SK-MEL-5 (cell line): ENCODE data around the gene OR51L1. TPM values are rescaled to one million over a fixed set of nuclear protein-coding genes. Genes with fewer than 3 reads are reported as not detected.

ENCODE experiments used
- DNase-seq: peaks from one replicate; pipeline ENCODE4 v3.0.0-alpha.2; 2016; ENCODE audit warnings: low read depth, low spot score
- in situ Hi-C: cut with HindIII; loops from 2 replicates; pipeline ENCODE4 v1.10.0; 2016; ENCODE audit warnings: low sequenced_read_pairs, high pct_unique_total_duplicates, low pct_unique_long_range_greater_than_20kb
- total RNA-seq: library from RNA; depleted of rRNA; stranded (reverse); fragments of >200 nt; shearing (Covaris generic); gene quantifications from 2 replicates; pipeline ENCODE4 v1.2.3, GENCODE V29; 2014; rRNA removed

The OR51L1 gene
- total RNA-seq, 1 experiment from 2014 or later: not detected

DNA sequence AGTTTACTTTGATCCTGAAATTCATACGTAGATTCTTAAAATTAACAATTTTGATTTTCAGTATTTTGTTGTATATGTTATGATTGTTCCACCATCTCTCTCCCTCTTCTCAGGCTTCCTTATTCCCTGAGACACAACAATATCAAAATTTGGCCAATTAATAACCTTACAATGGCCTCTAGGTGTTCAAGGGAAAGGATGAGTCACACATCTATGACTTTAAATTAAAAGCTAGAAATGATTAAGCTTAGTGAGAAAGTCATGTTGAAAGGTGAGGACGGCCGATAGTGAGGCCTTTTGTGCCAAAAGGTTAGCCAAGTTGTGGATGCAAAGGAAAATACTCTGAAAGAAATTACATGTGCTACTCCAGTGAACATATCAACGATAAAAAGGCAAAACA, 46.2 kb downstream of the OR51L1 start:
- DNase-seq: no peak
- in situ Hi-C loops: no loop called here

DNA sequence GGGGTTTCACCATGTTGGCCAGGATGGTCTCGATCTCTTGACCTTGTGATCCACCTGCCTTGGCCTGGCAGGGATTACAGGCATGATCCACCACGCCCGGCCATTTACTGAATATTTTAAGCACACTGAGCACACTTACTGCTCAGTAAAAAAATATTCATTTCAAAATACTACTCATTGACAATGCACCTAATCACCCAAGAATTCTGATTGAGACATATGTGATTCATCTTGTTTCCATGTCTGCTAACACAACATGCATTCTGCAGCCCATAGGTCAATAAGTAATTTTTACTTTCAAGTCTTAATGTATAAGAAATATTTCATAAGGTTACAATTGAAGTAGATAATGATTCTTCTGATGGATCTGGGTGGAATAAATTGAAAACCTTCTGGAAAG, 47.4 kb downstream of the OR51L1 start:
- DNase-seq: no peak
- in situ Hi-C loops: no loop called here

DNA sequence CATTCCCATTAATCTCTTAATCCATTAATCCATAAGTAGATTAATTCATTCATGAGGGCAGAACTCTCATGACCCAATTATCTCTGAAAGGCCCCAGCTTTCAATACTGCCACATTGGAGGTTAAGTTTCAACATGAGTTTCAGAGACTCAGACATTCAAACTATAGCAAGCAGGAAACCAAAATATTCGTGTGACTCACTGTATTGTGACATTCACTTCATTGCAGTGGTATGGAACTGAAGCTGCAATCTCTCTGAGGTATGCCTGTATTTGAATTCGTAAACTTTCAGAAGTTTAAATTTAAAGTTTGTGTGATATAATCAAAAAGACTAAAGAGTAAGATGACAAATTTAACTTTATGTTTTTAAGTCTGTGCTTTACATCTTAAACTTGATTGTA, 48.7 kb downstream of the OR51L1 start:
- in situ Hi-C loops: no loop called here
- no peak for DNase-seq

DNA sequence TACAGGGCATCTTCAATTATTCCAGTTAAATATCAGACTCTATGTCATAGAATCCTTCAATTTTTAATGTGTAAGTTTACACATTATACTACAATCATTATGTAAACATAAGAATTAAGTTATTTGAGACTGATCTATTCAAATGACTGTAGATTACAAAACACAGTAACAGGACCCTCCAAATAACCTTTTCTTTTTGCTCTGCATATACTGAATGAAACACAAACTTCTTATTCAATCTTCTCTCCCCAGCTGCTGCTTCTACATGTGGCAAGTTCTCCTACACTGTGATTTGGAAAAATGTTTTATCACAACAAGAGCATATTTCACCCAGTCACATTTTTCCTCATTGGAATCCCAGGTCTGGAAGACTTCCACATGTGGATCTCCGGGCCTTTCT, 51.6 kb downstream of the OR51L1 start, which contains the start of gene OR52J3:
TSS of gene OR52J3 (plus strand) at position 301 of the 400 bp plus-strand sequence. CDS start at position 301, 0 bp downstream.
- DNase-seq: no peak

DNA sequence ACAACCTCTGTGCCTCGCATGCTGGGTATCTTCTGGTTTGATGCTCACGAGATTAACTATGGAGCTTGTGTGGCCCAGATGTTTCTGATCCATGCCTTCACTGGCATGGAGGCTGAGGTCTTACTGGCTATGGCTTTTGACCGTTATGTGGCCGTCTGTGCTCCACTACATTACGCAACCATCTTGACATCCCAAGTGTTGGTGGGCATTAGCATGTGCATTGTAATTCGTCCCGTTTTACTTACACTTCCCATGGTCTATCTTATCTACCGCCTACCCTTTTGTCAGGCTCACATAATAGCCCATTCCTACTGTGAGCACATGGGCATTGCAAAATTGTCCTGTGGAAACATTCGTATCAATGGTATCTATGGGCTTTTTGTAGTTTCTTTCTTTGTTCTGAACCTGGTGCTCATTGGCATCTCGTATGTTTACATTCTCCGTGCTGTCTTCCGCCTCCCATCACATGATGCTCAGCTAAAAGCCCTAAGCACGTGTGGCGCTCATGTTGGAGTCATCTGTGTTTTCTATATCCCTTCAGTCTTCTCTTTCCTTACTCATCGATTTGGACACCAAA, 52.2 kb downstream of the OR51L1 start:
- in situ Hi-C loops: no loop called here
- DNase-seq: no peak

More for the DNA sequence above, 51.6 kb downstream of the OR51L1 start, which contains the start of gene OR52J3:
- in situ Hi-C loops: no loop called here

Other genes with a start within 250 kb of the OR51L1 start
- gene OR51F1, start 224.9 kb upstream of the OR51L1 start, total RNA-seq: not detected in 2 replicates
- not detected in 2 replicates for gene OR52R1, start 190.5 kb upstream of the OR51L1 start, total RNA-seq
- gene OR51F2, start 173.5 kb upstream of the OR51L1 start, total RNA-seq: not detected in 2 replicates
- not detected in 2 replicates for gene OR51S1, start 145.6 kb upstream of the OR51L1 start, total RNA-seq
- not detected in 2 replicates for gene OR51T1, start 113.0 kb upstream of the OR51L1 start, total RNA-seq
- gene OR51A7, start 91.1 kb upstream of the OR51L1 start, total RNA-seq: not detected in 2 replicates
- not detected in 2 replicates for gene OR51G2, start 75.5 kb upstream of the OR51L1 start, total RNA-seq
- not detected in 2 replicates for gene OR51G1, start 70.5 kb upstream of the OR51L1 start, total RNA-seq
- gene OR51A4, start 47.2 kb upstream of the OR51L1 start, total RNA-seq: not detected in 2 replicates
- not detected in 2 replicates for gene OR51A2, start 39.1 kb upstream of the OR51L1 start, total RNA-seq
- not detected in 2 replicates for gene OR52J3, start 51.7 kb downstream of the OR51L1 start, total RNA-seq
- not detected in 2 replicates for gene OR52E2, start 64.8 kb downstream of the OR51L1 start, total RNA-seq
- gene OR52E1, start 74.7 kb downstream of the OR51L1 start, total RNA-seq: not detected in 2 replicates
- gene OR52A5, start 143.5 kb downstream of the OR51L1 start, total RNA-seq: not detected in 2 replicates
- 0.05 TPM in 1 of 2 replicates, not detected in the other for gene OR52A1, start 159.9 kb downstream of the OR51L1 start, total RNA-seq
- not detected in 2 replicates for gene OR51V1, start 205.8 kb downstream of the OR51L1 start, total RNA-seq
- gene HBB, start 232.2 kb downstream of the OR51L1 start, total RNA-seq: not detected in 2 replicates
- gene HBD, start 239.6 kb downstream of the OR51L1 start, total RNA-seq: not detected in 2 replicates